GM23338 (cell line): ENCODE data around the gene LYST. TPM values are rescaled to one million over a fixed set of nuclear protein-coding genes. Genes with fewer than 3 reads are reported as not detected.
"Not testable (repeated sequence)": the region's sequence is repeated elsewhere in the genome, so short reads cannot be mapped to it uniquely, and the experiment has no call there.

Experiments used
- ATAC-seq: fragments of 200-7000 bp; cut with Tn5 transposase; 3 replicates; pipeline ENCODE4 v1.9.1; 2020
- DNase-seq: peaks from one replicate; pipeline ENCODE4 v3.0.0-alpha.2; 2015; ENCODE audit warnings: low spot score
- H2AFZ ChIP-seq: fragments of 200-600 bp; sonication (generic); 2 replicates; pipeline ENCODE4 v1.8.0; 2016; ENCODE audit warnings: antibody characterized with exemption, mild to moderate bottlenecking, moderate library complexity
- H3F3A ChIP-seq: fragments of 200-600 bp; sonication (generic); replicated peaks from 2 replicates; pipeline ENCODE4 v1.8.0; 2017; ENCODE audit warnings: antibody characterized with exemption, mixed run types, low read depth
- H3K27ac ChIP-seq: fragments of 200-600 bp; sonication (generic); 2 replicates; pipeline ENCODE4 v1.6.1; 2016; ENCODE audit warnings: low read depth
- H3K27me3 ChIP-seq: fragments of 200-600 bp; sonication (generic); 2 replicates; pipeline ENCODE4 v1.8.0; 2016; ENCODE audit warnings: mild to moderate bottlenecking, mixed run types, moderate library complexity; ENCODE audit not compliant: insufficient read depth
- H3K36me3 ChIP-seq: fragments of 200-600 bp; sonication (generic); 2 replicates; pipeline ENCODE4 v1.8.0; 2016; ENCODE audit warnings: mild to moderate bottlenecking; ENCODE audit not compliant: insufficient read depth
- H3K4me1 ChIP-seq: fragments of 200-600 bp; sonication (generic); 2 replicates; pipeline ENCODE4 v1.8.0; 2016; ENCODE audit warnings: mild to moderate bottlenecking, moderate library complexity; ENCODE audit not compliant: insufficient read depth
- H3K4me2 ChIP-seq: fragments of 200-600 bp; sonication (generic); 2 replicates; pipeline ENCODE4 v1.7.1; 2017; ENCODE audit warnings: mixed run types
- H3K4me3 ChIP-seq: fragments of 200-600 bp; sonication (generic); 2 replicates; pipeline ENCODE4 v1.6.1; 2016; ENCODE audit warnings: mixed run types
- H3K79me2 ChIP-seq: fragments of 200-600 bp; sonication (generic); replicated peaks from 2 replicates; pipeline ENCODE4 v1.8.0; 2017; ENCODE audit warnings: mild to moderate bottlenecking; ENCODE audit not compliant: insufficient read depth
- H3K9me2 ChIP-seq: fragments of 200-600 bp; sonication (generic); 2 replicates; pipeline ENCODE4 v1.8.0; 2017; ENCODE audit not compliant: insufficient read depth
- H4K20me1 ChIP-seq: fragments of 200-600 bp; sonication (generic); replicated peaks from 2 replicates; pipeline ENCODE4 v1.8.0; 2017; ENCODE audit warnings: mild to moderate bottlenecking; ENCODE audit not compliant: insufficient read depth
- H3K27ac Mint-ChIP-seq: 2 replicates; pipeline ENCODE4 v1.8.0; 2020; ENCODE audit warnings: inconsistent platforms, mild to moderate bottlenecking, moderate library complexity, mixed read lengths
- H3K27me3 Mint-ChIP-seq: 3 replicates; pipeline ENCODE4 v1.8.0; 2022; ENCODE audit warnings: low read depth, mild to moderate bottlenecking, moderate library complexity, mixed read lengths, inconsistent platforms; ENCODE audit not compliant: insufficient read depth, poor library complexity
- H3K36me3 Mint-ChIP-seq: 3 replicates; pipeline ENCODE4 v1.8.0; 2021; ENCODE audit warnings: low read depth, mild to moderate bottlenecking, inconsistent platforms, moderate library complexity, mixed read lengths
- H3K4me1 Mint-ChIP-seq: 3 replicates; pipeline ENCODE4 v1.8.0; 2020; ENCODE audit warnings: mild to moderate bottlenecking, inconsistent platforms, mixed read lengths
- H3K4me3 Mint-ChIP-seq: 3 replicates; pipeline ENCODE4 v1.8.0; 2021; ENCODE audit warnings: moderate library complexity, mild to moderate bottlenecking, inconsistent platforms, mixed read lengths
- H3K9me3 Mint-ChIP-seq: 3 replicates; pipeline ENCODE4 v1.8.0; 2020; ENCODE audit warnings: moderate library complexity, mild to moderate bottlenecking, inconsistent platforms, mixed read lengths
- CREB1 ChIP-seq: fragments of 250-450 bp; sonication (Bioruptor Pico); IDR thresholded peaks from 2 replicates; pipeline ENCODE4 v1.5.0; 2020; ENCODE audit warnings: low read depth, mild to moderate bottlenecking, moderate library complexity
- EZH2phosphoT487 ChIP-seq: fragments of 200-600 bp; sonication (generic); IDR thresholded peaks from one replicate; pipeline ENCODE4 v1.8.1; 2018; ENCODE audit warnings: antibody characterized with exemption; ENCODE audit not compliant: unreplicated experiment
- JUNB ChIP-seq: IDR thresholded peaks from one replicate; pipeline ENCODE4 v1.6.1; 2016; ENCODE audit warnings: antibody characterized with exemption; ENCODE audit not compliant: unreplicated experiment
- POLR2AphosphoS5 ChIP-seq: IDR thresholded peaks from 2 replicates; pipeline ENCODE4 v1.6.1; 2016; ENCODE audit warnings: antibody characterized with exemption, low read depth
- STAT1 ChIP-seq: IDR thresholded peaks from one replicate; pipeline ENCODE4 v1.6.1; 2016; ENCODE audit warnings: antibody characterized with exemption; ENCODE audit not compliant: unreplicated experiment
- ZNF331 ChIP-seq: fragments of 250-450 bp; sonication (Bioruptor Pico); IDR thresholded peaks from 2 replicates; pipeline ENCODE4 v1.5.0; 2020; ENCODE audit warnings: low read depth, mild to moderate bottlenecking, moderate library complexity
- polyA plus RNA-seq: library from polyadenylated mRNA; unstranded; fragments of >200 nt; fragmentation: Nextera tagmentation; extraction: Ambion mirVana; gene quantifications from 2 replicates; pipeline ENCODE4 v1.2.1, GENCODE V29; 2016
- total RNA-seq: library from RNA; depleted of rRNA; stranded (reverse); fragments of >200 nt; shearing (Covaris generic); gene quantifications from 2 replicates; pipeline ENCODE4 v1.2.3, GENCODE V29; 2014
- TF ChIP-seq, protein P1 (sequence below): fragments of 250-450 bp; sonication (Bioruptor Pico); IDR thresholded peaks from 2 replicates; pipeline ENCODE4 v1.5.0; 2020; ENCODE audit warnings: mild to moderate bottlenecking, moderate library complexity
- TF ChIP-seq, protein P2 (sequence below): IDR thresholded peaks from 2 replicates; pipeline ENCODE4 v1.6.1; 2016; ENCODE audit warnings: antibody characterized with exemption

Gene LYST
- total and polyA plus RNA-seq, 2 experiments from 2014 or later = 0.21 to 1.0 TPM

GRCh38 chr1:235622936-235623779, 243.5 kb downstream of the LYST start (continued):
- TF ChIP-seq, protein P1, sequence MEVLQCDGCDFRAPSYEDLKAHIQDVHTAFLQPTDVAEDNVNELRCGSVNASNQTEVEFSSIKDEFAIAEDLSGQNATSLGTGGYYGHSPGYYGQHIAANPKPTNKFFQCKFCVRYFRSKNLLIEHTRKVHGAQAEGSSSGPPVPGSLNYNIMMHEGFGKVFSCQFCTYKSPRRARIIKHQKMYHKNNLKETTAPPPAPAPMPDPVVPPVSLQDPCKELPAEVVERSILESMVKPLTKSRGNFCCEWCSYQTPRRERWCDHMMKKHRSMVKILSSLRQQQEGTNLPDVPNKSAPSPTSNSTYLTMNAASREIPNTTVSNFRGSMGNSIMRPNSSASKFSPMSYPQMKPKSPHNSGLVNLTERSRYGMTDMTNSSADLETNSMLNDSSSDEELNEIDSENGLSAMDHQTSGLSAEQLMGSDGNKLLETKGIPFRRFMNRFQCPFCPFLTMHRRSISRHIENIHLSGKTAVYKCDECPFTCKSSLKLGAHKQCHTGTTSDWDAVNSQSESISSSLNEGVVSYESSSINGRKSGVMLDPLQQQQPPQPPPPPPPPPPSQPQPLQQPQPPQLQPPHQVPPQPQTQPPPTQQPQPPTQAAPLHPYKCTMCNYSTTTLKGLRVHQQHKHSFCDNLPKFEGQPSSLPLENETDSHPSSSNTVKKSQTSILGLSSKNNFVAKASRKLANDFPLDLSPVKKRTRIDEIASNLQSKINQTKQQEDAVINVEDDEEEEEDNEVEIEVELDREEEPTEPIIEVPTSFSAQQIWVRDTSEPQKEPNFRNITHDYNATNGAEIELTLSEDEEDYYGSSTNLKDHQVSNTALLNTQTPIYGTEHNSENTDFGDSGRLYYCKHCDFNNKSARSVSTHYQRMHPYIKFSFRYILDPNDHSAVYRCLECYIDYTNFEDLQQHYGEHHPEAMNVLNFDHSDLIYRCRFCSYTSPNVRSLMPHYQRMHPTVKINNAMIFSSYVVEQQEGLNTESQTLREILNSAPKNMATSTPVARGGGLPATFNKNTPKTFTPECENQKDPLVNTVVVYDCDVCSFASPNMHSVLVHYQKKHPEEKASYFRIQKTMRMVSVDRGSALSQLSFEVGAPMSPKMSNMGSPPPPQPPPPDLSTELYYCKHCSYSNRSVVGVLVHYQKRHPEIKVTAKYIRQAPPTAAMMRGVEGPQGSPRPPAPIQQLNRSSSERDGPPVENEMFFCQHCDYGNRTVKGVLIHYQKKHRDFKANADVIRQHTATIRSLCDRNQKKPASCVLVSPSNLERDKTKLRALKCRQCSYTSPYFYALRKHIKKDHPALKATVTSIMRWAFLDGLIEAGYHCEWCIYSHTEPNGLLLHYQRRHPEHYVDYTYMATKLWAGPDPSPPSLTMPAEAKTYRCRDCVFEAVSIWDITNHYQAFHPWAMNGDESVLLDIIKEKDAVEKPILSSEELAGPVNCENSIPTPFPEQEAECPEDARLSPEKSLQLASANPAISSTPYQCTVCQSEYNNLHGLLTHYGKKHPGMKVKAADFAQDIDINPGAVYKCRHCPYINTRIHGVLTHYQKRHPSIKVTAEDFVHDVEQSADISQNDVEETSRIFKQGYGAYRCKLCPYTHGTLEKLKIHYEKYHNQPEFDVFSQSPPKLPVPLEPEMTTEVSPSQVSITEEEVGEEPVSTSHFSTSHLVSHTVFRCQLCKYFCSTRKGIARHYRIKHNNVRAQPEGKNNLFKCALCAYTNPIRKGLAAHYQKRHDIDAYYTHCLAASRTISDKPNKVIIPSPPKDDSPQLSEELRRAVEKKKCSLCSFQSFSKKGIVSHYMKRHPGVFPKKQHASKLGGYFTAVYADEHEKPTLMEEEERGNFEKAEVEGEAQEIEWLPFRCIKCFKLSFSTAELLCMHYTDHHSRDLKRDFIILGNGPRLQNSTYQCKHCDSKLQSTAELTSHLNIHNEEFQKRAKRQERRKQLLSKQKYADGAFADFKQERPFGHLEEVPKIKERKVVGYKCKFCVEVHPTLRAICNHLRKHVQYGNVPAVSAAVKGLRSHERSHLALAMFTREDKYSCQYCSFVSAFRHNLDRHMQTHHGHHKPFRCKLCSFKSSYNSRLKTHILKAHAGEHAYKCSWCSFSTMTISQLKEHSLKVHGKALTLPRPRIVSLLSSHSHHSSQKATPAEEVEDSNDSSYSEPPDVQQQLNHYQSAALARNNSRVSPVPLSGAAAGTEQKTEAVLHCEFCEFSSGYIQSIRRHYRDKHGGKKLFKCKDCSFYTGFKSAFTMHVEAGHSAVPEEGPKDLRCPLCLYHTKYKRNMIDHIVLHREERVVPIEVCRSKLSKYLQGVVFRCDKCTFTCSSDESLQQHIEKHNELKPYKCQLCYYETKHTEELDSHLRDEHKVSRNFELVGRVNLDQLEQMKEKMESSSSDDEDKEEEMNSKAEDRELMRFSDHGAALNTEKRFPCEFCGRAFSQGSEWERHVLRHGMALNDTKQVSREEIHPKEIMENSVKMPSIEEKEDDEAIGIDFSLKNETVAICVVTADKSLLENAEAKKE (CRISPR knock-in tag) = no peak
- TF ChIP-seq JUNB (no peak), STAT1 (no peak), CREB1 (CRISPR knock-in tag) (no peak), EZH2phosphoT487 (no peak), POLR2AphosphoS5 (no peak), ZNF331 (CRISPR knock-in tag) (no peak)
- TF ChIP-seq, protein P2, sequence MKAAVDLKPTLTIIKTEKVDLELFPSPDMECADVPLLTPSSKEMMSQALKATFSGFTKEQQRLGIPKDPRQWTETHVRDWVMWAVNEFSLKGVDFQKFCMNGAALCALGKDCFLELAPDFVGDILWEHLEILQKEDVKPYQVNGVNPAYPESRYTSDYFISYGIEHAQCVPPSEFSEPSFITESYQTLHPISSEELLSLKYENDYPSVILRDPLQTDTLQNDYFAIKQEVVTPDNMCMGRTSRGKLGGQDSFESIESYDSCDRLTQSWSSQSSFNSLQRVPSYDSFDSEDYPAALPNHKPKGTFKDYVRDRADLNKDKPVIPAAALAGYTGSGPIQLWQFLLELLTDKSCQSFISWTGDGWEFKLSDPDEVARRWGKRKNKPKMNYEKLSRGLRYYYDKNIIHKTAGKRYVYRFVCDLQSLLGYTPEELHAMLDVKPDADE = no peak

DNA sequence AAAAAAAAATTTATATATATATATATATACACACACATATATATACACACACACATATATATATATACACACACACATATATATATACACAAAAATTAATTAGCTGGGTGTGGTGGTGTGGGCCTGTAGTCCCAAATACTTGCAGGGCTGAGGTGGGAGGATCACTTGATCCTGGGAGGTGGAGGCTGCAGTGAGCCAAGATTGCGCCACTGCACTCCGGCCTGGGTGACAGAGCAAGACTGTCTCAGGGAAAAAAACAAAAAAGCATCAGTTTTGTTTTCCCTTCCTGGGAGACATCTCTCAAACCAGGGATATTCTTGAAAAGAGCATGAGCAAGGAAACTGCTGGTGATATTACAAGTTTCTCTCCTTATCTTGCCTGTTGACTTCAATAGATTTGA, 247.6 kb downstream of the LYST start:
- H3K36me3 Mint-ChIP-seq, H3K4me2 ChIP-seq, H3K9me3 Mint-ChIP-seq, H3K9me2 ChIP-seq, DNase-seq, H3K4me3 ChIP-seq, ATAC-seq, H3K4me1 ChIP-seq, H4K20me1 ChIP-seq, H3K27me3 Mint-ChIP-seq, H3K36me3 ChIP-seq, H3F3A ChIP-seq, H3K4me3 Mint-ChIP-seq, H3K27ac Mint-ChIP-seq, H3K27ac ChIP-seq, H2AFZ ChIP-seq, H3K27me3 ChIP-seq: not testable (repeated sequence)
- H3K79me2 ChIP-seq = peaks cover 20% of the 10 kb centered on the region
- H3K4me1 Mint-ChIP-seq = peaks cover 21% of the 10 kb centered on the region
